ENCODE results near the gene WDR27.

- TF ChIP-seq REST (IDR thresholded peaks at IDR 0.05; ENCODE audit: low read depth, low read length) (no peak), ZNF207 (IDR thresholded peaks at IDR 0.05; ENCODE audit: borderline replicate concordance) (no peak), POLR2A (IDR thresholded peaks at IDR 0.05; ENCODE audit: low read depth, low read length) (no peak), EZH2 (IDR thresholded peaks at IDR 0.05; ENCODE audit: borderline replicate concordance, control insufficient read depth, low read depth, low read length) (no peak), BRCA1 (IDR thresholded peaks at IDR 0.05; ENCODE audit: low read depth, low read length) (no peak), CTCF (IDR thresholded peaks at IDR 0.05 in 2 of 3, conservative IDR thresholded peaks at IDR 0.05 in 1 of 3; ENCODE audit: control insufficient read depth in 2 of 3, extremely low read depth in 1 of 3, insufficient read depth in 1 of 3, low read depth in 3 of 3, low read length in 3 of 3) (no peak), NBN (IDR thresholded peaks at IDR 0.05) (no peak)
These were observed 200.0 kb downstream of the WDR27 start for GRCh38 chr6:169501777-169502313.
